K562 (cell line): ENCODE data around the gene HPS1. TPM values are rescaled to one million over a fixed set of nuclear protein-coding genes. Genes with fewer than 3 reads are reported as not detected.
A peak's percentile ranks its signal among the peaks of the same experiment; 100 is the strongest.

ENCODE experiments used
- ATAC-seq: fragments of 200-7000 bp; cut with Tn5 transposase; 3 replicates; pipeline ENCODE4 v1.9.1; 2020; ENCODE audit warnings: moderate library complexity
- BruUV-seq: library from RNA; stranded (reverse); fragments of 400-500 nt; replicated peaks from 2 replicates; lab custom pipeline; 2021; lab: Mats Ljungman, UMichigan
- CTCF ChIA-PET: fragments of 300-600 bp; formaldehyde crosslinking; extraction: SDS; loops from one replicate; lab custom pipeline; 2021; ENCODE audit warnings: low intra/inter-chr PET ratio; lab: Yijun Ruan, JAX
- POLR2A ChIA-PET: fragments of 300-600, 350-650 bp; sonication (Branson Sonifier 250); formaldehyde crosslinking; extraction: SDS; loops from one replicate; lab custom pipeline; 2021; ENCODE audit warnings: antibody characterized with exemption, inconsistent platforms; lab: Yijun Ruan, JAX
- DNase-seq, 4 experiments: peaks; one replicate each; pipeline versions ENCODE4 v3.0.0 to v3.0.0-alpha.2; 2011 to 2018; ENCODE audit warnings: low spot score in 3 of 4, mixed read lengths in 3 of 4; ENCODE audit errors: extremely low read depth in 1 of 4
- FAIRE-seq: peaks from 2 replicates; lab custom pipeline; 2011; peaks lifted over from hg19 to GRCh38; lab: Jason Lieb, UNC
- H2AFZ ChIP-seq: 2 replicates; pipeline ENCODE4 v1.6.0; 2011; ENCODE audit warnings: low read depth, low read length, control low read depth, inconsistent platforms
- H3K27ac ChIP-seq: fragments of 200-600 bp; 3 replicates; pipeline ENCODE4 v1.8.0; 2011; ENCODE audit warnings: low read depth, mild to moderate bottlenecking, control low read depth, inconsistent platforms, low read length, moderate library complexity, mixed read lengths; ENCODE audit errors: extremely low read depth
- H3K27me3 ChIP-seq, 2 experiments: fragments of 300-600 bp in 1 of 2; 2 replicates in 1 of 2; 3 replicates in 1 of 2; pipeline versions ENCODE4 v1.6.0 to v1.8.0; 2011; ENCODE audit warnings: inconsistent platforms in 2 of 2, low read length in 2 of 2, mild to moderate bottlenecking in 1 of 2, mixed read lengths in 1 of 2, moderate library complexity in 1 of 2; ENCODE audit not compliant: control insufficient read depth in 2 of 2, insufficient read depth in 2 of 2
- H3K36me3 ChIP-seq: fragments of 300-600 bp; 3 replicates; pipeline ENCODE4 v1.8.0; 2011; ENCODE audit warnings: mild to moderate bottlenecking, low read length, inconsistent platforms; ENCODE audit not compliant: control insufficient read depth, insufficient read depth
- H3K4me1 ChIP-seq, 2 experiments: fragments of 200-600 bp in 1 of 2; replicated peaks in 1 of 2; 2 replicates in 1 of 2; 3 replicates in 1 of 2; pipeline versions ENCODE4 v1.5.1 to v1.8.0; 2011; ENCODE audit warnings: inconsistent platforms in 2 of 2, low read length in 2 of 2, mild to moderate bottlenecking in 1 of 2, mixed read lengths in 1 of 2, moderate library complexity in 1 of 2; ENCODE audit not compliant: control insufficient read depth in 2 of 2, insufficient read depth in 2 of 2
- H3K4me2 ChIP-seq: 2 replicates; pipeline ENCODE4 v1.6.1; 2011; ENCODE audit warnings: low read length, control low read depth, inconsistent platforms, mixed read lengths; ENCODE audit not compliant: insufficient read depth
- H3K4me3 ChIP-seq: fragments of 200-600 bp; sonication (generic), shearing (Covaris generic); 2 replicates; pipeline ENCODE4 v1.5.1; 2016; ENCODE audit warnings: control low read depth, inconsistent platforms
- H3K79me2 ChIP-seq: fragments of 200-600 bp; 3 replicates; pipeline ENCODE4 v1.8.0; 2011; ENCODE audit warnings: low read length, inconsistent platforms; ENCODE audit not compliant: control insufficient read depth, insufficient read depth
- H3K9ac ChIP-seq, 2 experiments: 2 replicates each; pipeline versions ENCODE4 v1.6.0 to v1.6.1; 2011; ENCODE audit warnings: low read depth in 2 of 2, low read length in 2 of 2, control low read depth in 1 of 2, inconsistent platforms in 1 of 2, mild to moderate bottlenecking in 1 of 2, mixed read lengths in 1 of 2; ENCODE audit not compliant: insufficient read depth in 1 of 2
- H3K9me1 ChIP-seq: one replicate; pipeline ENCODE4 v1.6.0; 2011; ENCODE audit warnings: inconsistent platforms, mild to moderate bottlenecking, low read length, moderate library complexity; ENCODE audit not compliant: control insufficient read depth, insufficient read depth
- H3K9me3 ChIP-seq: replicated peaks from 2 replicates; pipeline ENCODE4 v1.5.1; 2011; ENCODE audit warnings: low read depth, low read length, inconsistent platforms; ENCODE audit not compliant: control insufficient read depth, insufficient read depth
- H4K20me1 ChIP-seq: replicated peaks from 2 replicates; pipeline ENCODE4 v1.6.1; 2011; ENCODE audit warnings: low read length, inconsistent platforms, mixed read lengths; ENCODE audit not compliant: control insufficient read depth, insufficient read depth
- ARID3B ChIP-seq: fragments of 250-450 bp; sonication (Bioruptor Pico); IDR thresholded peaks from 2 replicates; pipeline ENCODE4 v1.4.0; 2020; ENCODE audit warnings: borderline replicate concordance
- DEAF1 ChIP-seq: fragments of 450-650 bp; formaldehyde crosslinking; IDR thresholded peaks from 2 replicates; pipeline ENCODE4 v1.4.0; 2020; ENCODE audit warnings: mild to moderate bottlenecking, moderate library complexity
- LCOR ChIP-seq: sonication (generic); formaldehyde crosslinking; IDR thresholded peaks from 2 replicates; pipeline ENCODE4 v1.8.0; 2022; ENCODE audit warnings: mild to moderate bottlenecking, missing genetic modification reagents
- MCM5 ChIP-seq: fragments of 450-650 bp; IDR thresholded peaks from 2 replicates; pipeline ENCODE4 v1.6.1; 2016; ENCODE audit warnings: low read depth
- MECOM ChIP-seq: fragments of 250-450 bp; sonication (Bioruptor Pico); IDR thresholded peaks from 2 replicates; pipeline ENCODE4 v1.8.0; 2022; ENCODE audit warnings: inconsistent platforms
- RBM17 ChIP-seq: fragments of 200-400 bp; formaldehyde crosslinking; IDR thresholded peaks from 2 replicates; pipeline ENCODE4 v1.6.1; 2017; ENCODE audit warnings: low read depth, mild to moderate bottlenecking, low read length, borderline replicate concordance
- REST ChIP-seq, 2 experiments: fragments of 450-650 bp; formaldehyde crosslinking in 1 of 2; IDR thresholded peaks; 2 replicates each; pipeline versions ENCODE4 v1.4.0 to v1.6.1; 2014 to 2020; ENCODE audit warnings: mild to moderate bottlenecking in 2 of 2, borderline replicate concordance in 1 of 2, low read depth in 1 of 2
- RHOXF2B ChIP-seq: fragments of 250-450 bp; sonication (Bioruptor Pico); conservative IDR thresholded peaks from 2 replicates; pipeline ENCODE4 v1.5.1; 2021
- ZNF354B ChIP-seq: fragments of 250-450 bp; sonication (Bioruptor Pico); IDR thresholded peaks from 2 replicates; pipeline ENCODE4 v1.4.0; 2020
- WGBS: fragments of 100-300 bp; shearing (Covaris generic); methylation state at CpG from one replicate; pipeline ENCODE4 v1.1.6; 2016; ENCODE audit warnings: low coverage, mixed read lengths; ENCODE audit not compliant: insufficient coverage; ENCODE audit errors: missing lambda C conversion rate; 5-methylcytosine and 5-hydroxymethylcytosine counted together
- in situ Hi-C: fragments of 300-500 bp; cut with MboI; formaldehyde crosslinking; loops from 4 replicates; pipeline ENCODE4 v1.15.0; 2018; ENCODE audit warnings: inconsistent platforms, mixed read lengths
- intact Hi-C: fragments of 100-400 bp; cut with micrococcal nuclease; formaldehyde crosslinking; loops from 2 replicates; pipeline ENCODE4 v1.14.2; 2022
- polyA plus RNA-seq, 8 experiments: library from polyadenylated mRNA; depleted of rRNA in 4 of 8; stranded (reverse) in 5 of 8; unstranded in 3 of 8; fragments of >200 nt; fragmentation: Nextera tagmentation in 2 of 8; fragmentation: Illumina TruSeq in 1 of 8; extraction: Ambion mirVana in 2 of 8; extraction: Trizol in 1 of 8; gene quantifications; 2 replicates each; pipeline versions ENCODE4 v1.2.1 to v1.2.3, GENCODE V29; 2011 to 2014; ENCODE audit warnings: inconsistent platforms in 1 of 8, missing spikeins in 1 of 8
- total RNA-seq, 7 experiments: library from RNA; depleted of rRNA in 6 of 7; stranded (reverse); fragments of >200 nt in 6 of 7; fragmentation: Illumina TruSeq in 2 of 7; extraction: Trizol in 2 of 7; gene quantifications; 2 replicates each; pipeline versions ENCODE4 v1.2.1 to v1.2.3, GENCODE V29; 2011 to 2021; ENCODE audit warnings: low replicate concordance in 1 of 7

Gene HPS1
- total and polyA plus RNA-seq, 9 of the 15 experiments (the other 6 are each of a cell fraction or from before 2014, with no cell fraction given), result 18.1 to 43.6 (median 26.3) TPM

GRCh38 chr10:98425511-98426352 lies 21.0 kb downstream of the HPS1 start:
- H3K4me1 ChIP-seq, result peaks cover 0 to 9% of the 10 kb centered on the region in 2 experiments; a peak in 1 of 5 replicates
- DNase-seq (peak; percentile 45 to 62 (median 58)), ATAC-seq (peak; percentile 93), FAIRE-seq (no peak)
- H3K27ac ChIP-seq, result no peak overlapping the region
- H2AFZ ChIP-seq, result no peak overlapping the region
- no peak overlapping the region for H3K4me3 ChIP-seq
- ChIA-PET POLR2A (interaction anchor here (0.6 kb wide), 2 partner anchors 13 to 123 kb away, joined by 3 to 4 read pairs; no protein-coding TSS in a partner anchor), CTCF (no interaction called here)
- in situ Hi-C loops (loop anchor here (10.0 kb wide), 1 partner anchor 239 kb away; no protein-coding TSS in a partner anchor), intact Hi-C loops (loop anchor here (1.0 to 5.0 kb wide), 2 partner anchors 41 to 237 kb away; no protein-coding TSS in a partner anchor)
- 45% methylated on average over 6 of the region's 21 CpGs for WGBS
- no peak overlapping the region for H3K4me2 ChIP-seq
- no peaks in the 10 kb centered on the region for H3K9me3 ChIP-seq
- no peaks in the 10 kb centered on the region for H4K20me1 ChIP-seq
- no TSS peak for BruUV-seq
- H3K36me3 ChIP-seq, result peaks cover 44% of the 10 kb centered on the region; the same call in 2 of the 3 replicates
- no peaks in the 10 kb centered on the region for H3K27me3 ChIP-seq
- H3K79me2 ChIP-seq, result no peaks in the 10 kb centered on the region
- no peak overlapping the region; a peak in 1 of 4 replicates for H3K9ac ChIP-seq
- H3K9me1 ChIP-seq, result no peaks in the 10 kb centered on the region
- TF ChIP-seq ZNF354B (CRISPR knock-in tag) (no peak), RHOXF2B (no peak), DEAF1 (peak; percentile 44; the same call in 1 of the 2 replicates), ARID3B (CRISPR knock-in tag) (no peak), REST (IDR thresholded peaks at IDR 0.05; ENCODE audit: borderline replicate concordance) (peak; percentile 50; the same call in 1 of the 2 replicates), REST (CRISPR knock-in tag; IDR thresholded peaks at IDR 0.05; ENCODE audit: low read depth) (no peak), MECOM (CRISPR knock-in tag) (no peak), RBM17 (no peak), LCOR (no peak), MCM5 (no peak)
